HL-60 (cell line): ENCODE measurements around the gene KDM5B.

Experiments used
- CTCF ChIP-seq: IDR thresholded peaks from one replicate; pipeline ENCODE4 v1.5.1; 2011; ENCODE audit warnings: low read length, control low read depth, inconsistent platforms; ENCODE audit not compliant: insufficient read depth
- GABPA ChIP-seq: IDR thresholded peaks from 2 replicates; pipeline ENCODE4 v1.6.1; 2012; ENCODE audit warnings: low read depth
- POLR2AphosphoS5 ChIP-seq: IDR thresholded peaks from 2 replicates; pipeline ENCODE4 v1.6.1; 2012; ENCODE audit warnings: low read depth
- REST ChIP-seq: IDR thresholded peaks from 2 replicates; pipeline ENCODE4 v1.6.1; 2012; ENCODE audit warnings: low read depth; ENCODE audit not compliant: insufficient replicate concordance

DNA sequence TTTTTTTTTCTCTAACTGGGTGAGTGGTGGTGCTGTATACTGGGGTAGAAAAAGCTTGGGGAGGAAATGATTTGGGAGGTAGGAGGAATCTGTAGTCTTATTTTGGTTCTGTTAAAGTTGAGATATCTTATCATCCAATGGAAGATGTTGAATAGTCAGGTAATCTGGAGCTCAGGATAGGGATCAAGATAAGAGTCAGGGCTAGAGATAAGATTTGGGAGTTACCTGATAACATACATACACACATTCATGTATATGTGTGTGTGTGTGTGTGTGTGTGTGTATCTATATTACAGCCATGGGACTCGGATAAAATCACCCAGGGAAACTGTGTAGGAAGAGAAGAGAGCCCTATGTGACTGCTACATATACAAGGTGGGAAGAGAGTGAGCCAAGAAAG, 10.6 kb upstream of the KDM5B start:
- TF ChIP-seq CTCF (no peak), POLR2AphosphoS5 (no peak), REST (no peak), GABPA (no peak)
